ENCODE data around the gene DESI2. TPM values are rescaled to one million over a fixed set of nuclear protein-coding genes. Genes with fewer than 3 reads are reported as not detected.

Gene DESI2
- total RNA-seq, 2 experiments from 2014 or later, result 24.8 to 25.6 TPM

DNA sequence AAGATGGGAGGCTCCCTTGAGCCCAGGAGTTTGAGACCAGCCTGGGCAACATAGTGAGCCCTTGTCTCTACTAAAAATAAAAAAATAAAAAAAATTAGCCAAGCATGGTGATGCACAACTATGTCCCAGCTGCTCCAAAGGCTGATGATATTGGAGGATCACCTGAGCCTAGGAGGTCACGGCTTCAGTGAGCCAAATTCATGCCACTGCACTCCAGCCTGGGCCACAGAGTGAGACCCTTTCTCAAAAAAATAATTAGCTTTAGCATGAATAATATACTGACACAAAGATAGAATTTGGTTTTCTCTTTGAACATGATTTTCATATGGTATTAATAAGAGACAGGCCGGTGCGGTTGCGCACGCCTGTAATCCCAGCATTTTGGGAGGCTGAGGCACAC lies 88.8 kb downstream of the DESI2 start:
- Mint-ChIP-seq H3K9me3 (no peaks in the 10 kb centered on the region), H3K4me3 (no peak overlapping the region), H3K36me3 (no peaks in the 10 kb centered on the region), H3K27me3 (no peaks in the 10 kb centered on the region), H3K27ac (no peak overlapping the region), H3K4me1 (ENCODE audit: low read depth) (no peaks in the 10 kb centered on the region)
- intact Hi-C loops (cut with micrococcal nuclease), result no loop called here
- ChIA-PET POLR2A (no interaction called here), CTCF (no interaction called here)
- no peak for DNase-seq

GRCh38 chr1:244749230-244750016 lies 96.5 kb downstream of the DESI2 start:
- ChIA-PET POLR2A (no interaction called here), CTCF (no interaction called here)
- no peaks in the 10 kb centered on the region for H3K36me3 Mint-ChIP-seq
- no peak overlapping the region for H3K27ac Mint-ChIP-seq
- H3K27me3 Mint-ChIP-seq, result no peaks in the 10 kb centered on the region
- intact Hi-C loops (cut with micrococcal nuclease), result no loop called here
- H3K9me3 Mint-ChIP-seq, result no peaks in the 10 kb centered on the region
- DNase-seq, result no peak
- no peaks in the 10 kb centered on the region for H3K4me1 Mint-ChIP-seq (ENCODE audit: low read depth)
- no peak overlapping the region for H3K4me3 Mint-ChIP-seq

DNA sequence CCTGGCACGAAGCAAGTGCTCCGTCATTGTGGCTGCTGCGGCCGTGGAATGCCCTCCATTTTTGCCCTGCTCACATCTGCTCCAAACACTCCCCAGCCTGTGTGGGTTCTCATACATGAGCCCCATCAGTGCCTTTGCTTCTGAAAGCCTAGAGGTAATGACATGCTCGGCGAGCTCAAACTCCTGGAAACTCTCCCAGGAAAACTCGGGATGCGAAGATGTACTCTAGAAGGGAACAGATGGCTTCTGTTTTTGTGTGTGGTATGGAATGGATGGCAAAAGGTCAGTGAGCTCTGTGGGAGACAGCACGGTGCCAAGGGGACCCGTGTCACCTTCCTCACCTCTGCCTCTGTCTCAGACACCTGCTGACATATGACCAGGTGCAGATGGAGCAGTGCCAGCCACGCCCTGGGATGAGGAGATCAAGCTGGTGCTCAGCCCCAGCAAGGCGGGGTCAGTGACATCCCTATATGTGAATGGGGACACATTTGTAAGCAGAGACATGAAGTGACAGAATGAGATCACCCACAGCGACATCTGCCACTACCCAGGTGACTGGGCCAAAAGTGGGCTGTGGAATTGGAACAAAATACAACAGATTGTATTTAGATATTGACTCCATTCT lies 98.5 kb downstream of the DESI2 start:
- POLR2A ChIA-PET, result no interaction called here
- Mint-ChIP-seq H3K4me1 (ENCODE audit: low read depth) (no peaks in the 10 kb centered on the region), H3K36me3 (no peaks in the 10 kb centered on the region), H3K27ac (no peak overlapping the region), H3K4me3 (no peak overlapping the region), H3K27me3 (no peaks in the 10 kb centered on the region), H3K9me3 (no peaks in the 10 kb centered on the region)
- intact Hi-C loops (cut with micrococcal nuclease), result no loop called here
- no peak for DNase-seq
- CTCF ChIA-PET, result interaction anchor here (1.0 kb wide), 1 partner anchor 11 kb away, joined by 3 read pairs; no protein-coding TSS in a partner anchor

DNA sequence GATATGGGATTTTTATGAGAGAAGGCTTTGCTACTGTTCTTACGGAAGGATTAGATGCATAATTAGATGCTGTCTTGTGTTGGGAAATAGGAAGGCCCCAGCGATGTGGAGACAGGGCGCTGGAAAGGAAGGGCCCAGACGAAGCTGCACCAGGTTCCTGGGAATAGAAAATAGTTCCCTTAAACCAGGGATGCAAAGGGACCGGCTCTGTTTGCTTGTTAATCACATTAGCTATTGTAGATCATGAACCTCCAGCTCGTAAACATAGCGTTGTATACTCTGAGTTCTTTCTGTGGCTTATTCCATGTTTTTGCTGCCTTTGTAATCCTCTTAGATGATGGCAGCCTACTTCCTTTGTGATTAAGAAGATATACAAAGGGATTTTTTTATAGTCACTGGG lies 102.7 kb downstream of the DESI2 start:
- Mint-ChIP-seq H3K27ac (no peak overlapping the region), H3K36me3 (no peaks in the 10 kb centered on the region), H3K4me1 (ENCODE audit: low read depth) (no peaks in the 10 kb centered on the region), H3K4me3 (no peak overlapping the region), H3K9me3 (no peaks in the 10 kb centered on the region), H3K27me3 (no peaks in the 10 kb centered on the region)
- ChIA-PET CTCF (no interaction called here), POLR2A (no interaction called here)
- intact Hi-C loops (cut with micrococcal nuclease), result no loop called here
- DNase-seq, result no peak

- intact Hi-C loops (cut with micrococcal nuclease), result no loop called here
- H3K4me1 Mint-ChIP-seq (ENCODE audit: low read depth), result no peaks in the 10 kb centered on the region
- H3K27me3 Mint-ChIP-seq, result no peaks in the 10 kb centered on the region
- DNase-seq, result no peak
- H3K27ac Mint-ChIP-seq, result no peak overlapping the region
- H3K9me3 Mint-ChIP-seq, result no peaks in the 10 kb centered on the region
- H3K4me3 Mint-ChIP-seq, result no peak overlapping the region
- CTCF ChIA-PET, result interaction anchor here (0.6 to 1.5 kb wide), 2 partner anchors 154 to 292 kb away, joined by 4 to 5 read pairs; no protein-coding TSS in a partner anchor
- no peaks in the 10 kb centered on the region for H3K36me3 Mint-ChIP-seq
- POLR2A ChIA-PET, result no interaction called here
Observed at GRCh38 chr1:244757091-244757939, 104.4 kb downstream of the DESI2 start.

Other genes with a start within 250 kb of the DESI2 start
- gene ADSS2, start 201.2 kb upstream of the DESI2 start, total RNA-seq, result 10 to 100 TPM; 46.8 to 47.7 TPM
- gene CATSPERE, start 191.9 kb upstream of the DESI2 start, total RNA-seq, result under 1 TPM; 0.33 to 0.34 TPM
- 10 to 100 TPM; 23.4 to 27.8 TPM for gene COX20, start 182.5 kb downstream of the DESI2 start, total RNA-seq
- 100 to 1,000 TPM; 410 to 421 TPM for gene HNRNPU, start 211.4 kb downstream of the DESI2 start, total RNA-seq